Transverse colon (tissue), 4 donors: ENCODE measurements around the gene SUPT4H1. TPM values are rescaled to one million over a fixed set of nuclear protein-coding genes. Genes with fewer than 3 reads are reported as not detected.

Experiments used
- DNase-seq: peaks from one replicate; pipeline ENCODE4 v3.0.0-alpha.2; 2019
- H3K27ac ChIP-seq, 4 donors: fragments of 200-600 bp; sonication (generic); 2 replicates each; pipeline ENCODE4 v1.5.1; 2016 to 2018; ENCODE audit warnings: inconsistent platforms in 4 of 4
- H3K27me3 ChIP-seq: fragments of 200-600 bp; sonication (generic); 2 replicates; pipeline ENCODE4 v1.5.1; 2017; ENCODE audit warnings: inconsistent platforms
- H3K36me3 ChIP-seq, 4 donors: fragments of 200-600 bp; sonication (generic); 2 replicates each; pipeline ENCODE4 v1.5.1; 2017 to 2019; ENCODE audit warnings: inconsistent platforms in 4 of 4
- H3K4me1 ChIP-seq, 4 donors: fragments of 200-600 bp; sonication (generic); 2 replicates each; pipeline ENCODE4 v1.5.1; 2017 to 2020; ENCODE audit warnings: inconsistent platforms in 4 of 4
- H3K4me3 ChIP-seq, 4 donors: fragments of 200-600 bp; sonication (generic); 1 replicate in 1 of 4; 2 replicates in 3 of 4; pipeline versions ENCODE4 v1.5.1 to v1.6.1; 2017 to 2019; ENCODE audit warnings: inconsistent platforms in 4 of 4
- H3K9me3 ChIP-seq, 2 donors: fragments of 200-600 bp; sonication (generic); 2 replicates each; pipeline ENCODE4 v1.5.1; 2017 to 2019; ENCODE audit warnings: inconsistent platforms in 2 of 2
- CTCF ChIP-seq, 5 experiments: fragments of 200-600 bp in 3 of 5; fragments of 450-650 bp in 2 of 5; sonication (generic) in 3 of 5; IDR thresholded peaks; 1 replicate in 2 of 5; 2 replicates in 3 of 5; pipeline ENCODE4 v1.5.1; 2016 to 2017; ENCODE audit warnings: antibody characterized with exemption in 5 of 5, inconsistent platforms in 3 of 5, mild to moderate bottlenecking in 2 of 5, moderate library complexity in 1 of 5
- EP300 ChIP-seq: sonication (generic); formaldehyde crosslinking; IDR thresholded peaks from one replicate; pipeline ENCODE4 v1.6.1; 2017; ENCODE audit warnings: antibody characterized with exemption, low read depth
- POLR2A ChIP-seq: fragments of 450-650 bp; IDR thresholded peaks from one replicate; pipeline ENCODE4 v1.6.1; 2016; ENCODE audit warnings: antibody characterized with exemption, mild to moderate bottlenecking, moderate library complexity
- POLR2AphosphoS5 ChIP-seq, 3 donors: sonication (generic); formaldehyde crosslinking; IDR thresholded peaks; one replicate each; pipeline ENCODE4 v1.6.1; 2016; ENCODE audit warnings: antibody characterized with exemption in 3 of 3
- WGBS, 2 donors: methylation state at CpG; one replicate each; pipeline ENCODE4 v1.1.5; 2018; ENCODE audit warnings: low coverage in 1 of 2; 5-methylcytosine and 5-hydroxymethylcytosine counted together
- in situ Hi-C, 4 donors: fragments of 200-750 bp; cut with MboI; loops; one replicate each; pipeline versions ENCODE4 v1.15.0 to v1.15.1; 2017; ENCODE audit warnings: low sequenced_read_pairs in 3 of 4, low pct_ligation_motif_present in 1 of 4, low pct_unique_long_range_greater_than_20kb in 1 of 4
- intact Hi-C: fragments of 100-400 bp; cut with DNase I; formaldehyde crosslinking; loops from one replicate; pipeline ENCODE4 v1.15.1; 2023; ENCODE audit warnings: low total_unique reads
- total RNA-seq, 4 donors: library from RNA; depleted of rRNA; stranded (reverse); fragments of >200 nt; gene quantifications; one replicate each; pipeline ENCODE4 v1.1.0, GENCODE V29; 2016

SUPT4H1 gene
- total RNA-seq, 4 donors from 2014 or later = 12.0 to 66.3 (median 40.0) TPM

GRCh38 chr17:58321571-58322525 is 30.2 kb downstream of the SUPT4H1 start:
- WGBS, 2 donors = 90 to 93% methylated on average over 17 to 18 of the region's 18 CpGs
- in situ Hi-C loops = no loop called here

GRCh38 chr17:58320570-58321323 is 31.3 kb downstream of the SUPT4H1 start:
- H3K36me3 ChIP-seq = no peaks in the 10 kb centered on the region
- in situ Hi-C loops (no loop called here), intact Hi-C loops (no loop called here)
- 93% methylated on average over 4 to 9 of the region's 9 CpGs for WGBS, 2 donors
- no peak overlapping the region for H3K27ac ChIP-seq
- no peaks in the 10 kb centered on the region for H3K9me3 ChIP-seq
- no peak for TF ChIP-seq EP300
- no peak for TF ChIP-seq POLR2A
- no peak for TF ChIP-seq POLR2AphosphoS5 (IDR thresholded peaks at IDR 0.05)
- no peak for TF ChIP-seq CTCF (IDR thresholded peaks at IDR 0.05)
- H3K4me3 ChIP-seq = no peak overlapping the region
- peaks cover 10 to 20% (median 13%) of the 10 kb centered on the region in 4 donors for H3K4me1 ChIP-seq
- DNase-seq = no peak
- H3K27me3 ChIP-seq = no peaks in the 10 kb centered on the region

More at GRCh38 chr17:58321571-58322525, 30.2 kb downstream of the SUPT4H1 start:
- Histone ChIP-seq H3K27me3 (no peaks in the 10 kb centered on the region), H3K9me3 (no peaks in the 10 kb centered on the region), H3K27ac (no peak overlapping the region), H3K36me3 (no peaks in the 10 kb centered on the region), H3K4me1 (peaks cover 10 to 20% (median 13%) of the 10 kb centered on the region in 4 donors), H3K4me3 (no peak overlapping the region)
- intact Hi-C loops = no loop called here
- TF ChIP-seq POLR2AphosphoS5 (IDR thresholded peaks at IDR 0.05) = no peak
- no peak for TF ChIP-seq CTCF (IDR thresholded peaks at IDR 0.05)
- no peak for TF ChIP-seq POLR2A
- TF ChIP-seq EP300 = no peak
- no peak for DNase-seq

GRCh38 chr17:58320163-58320558 is 31.8 kb downstream of the SUPT4H1 start:
- H3K27ac ChIP-seq = no peak overlapping the region
- H3K36me3 ChIP-seq = no peaks in the 10 kb centered on the region
- no peaks in the 10 kb centered on the region for H3K27me3 ChIP-seq
- peaks cover 9 to 17% (median 12%) of the 10 kb centered on the region in 4 donors for H3K4me1 ChIP-seq
- TF ChIP-seq POLR2A = no peak
- TF ChIP-seq POLR2AphosphoS5 (IDR thresholded peaks at IDR 0.05) = no peak
- TF ChIP-seq CTCF (IDR thresholded peaks at IDR 0.05) = no peak
- no peak for TF ChIP-seq EP300
- in situ Hi-C loops (no loop called here), intact Hi-C loops (no loop called here)
- H3K9me3 ChIP-seq = no peaks in the 10 kb centered on the region
- 98 to 100% methylated on average over 2 to 7 of the region's 7 CpGs for WGBS, 2 donors
- DNase-seq = no peak
- no peak overlapping the region for H3K4me3 ChIP-seq
